HG02852 (cell line): ENCODE data around the gene JCAD.
"Not testable (repeated sequence)": the region's sequence is repeated elsewhere in the genome, so short reads cannot be mapped to it uniquely, and the experiment has no call there.

Experiments used
- ATAC-seq: cut with Tn5 transposase; IDR thresholded peaks from one replicate; pipeline ENCODE4 v1.9.1; 2021; ENCODE audit warnings: mild to moderate bottlenecking, moderate library complexity; ENCODE audit not compliant: unreplicated experiment

JCAD gene

DNA sequence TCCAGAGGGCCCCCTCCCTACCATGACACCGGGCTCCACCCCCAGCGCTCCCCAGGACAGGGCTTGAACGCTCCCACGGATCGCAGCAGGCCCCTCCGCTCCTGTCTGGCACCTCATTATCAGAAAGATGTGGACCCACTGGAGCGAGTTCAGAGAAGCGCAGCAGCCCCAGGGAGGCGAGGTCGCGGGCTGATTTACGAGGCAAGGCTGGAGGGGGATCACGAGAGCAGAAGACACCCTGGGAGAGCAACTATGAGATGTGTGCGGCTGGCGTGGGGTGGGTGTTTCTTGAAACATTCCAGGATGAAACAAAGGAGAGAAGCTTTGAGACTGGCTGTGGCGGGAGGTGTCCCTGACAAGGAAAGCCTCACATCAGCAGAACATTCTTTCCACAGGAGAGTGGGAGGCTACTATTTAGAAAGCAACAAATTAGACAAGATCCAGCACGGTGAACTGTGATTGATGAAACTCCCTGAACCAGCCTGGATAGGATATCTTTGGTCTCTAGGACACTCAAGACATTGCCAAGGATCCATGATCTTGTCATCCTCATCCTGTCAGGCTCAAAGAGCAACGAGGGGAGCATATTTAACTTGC lies 66.0 kb downstream of the JCAD start:
- no peak for ATAC-seq

DNA sequence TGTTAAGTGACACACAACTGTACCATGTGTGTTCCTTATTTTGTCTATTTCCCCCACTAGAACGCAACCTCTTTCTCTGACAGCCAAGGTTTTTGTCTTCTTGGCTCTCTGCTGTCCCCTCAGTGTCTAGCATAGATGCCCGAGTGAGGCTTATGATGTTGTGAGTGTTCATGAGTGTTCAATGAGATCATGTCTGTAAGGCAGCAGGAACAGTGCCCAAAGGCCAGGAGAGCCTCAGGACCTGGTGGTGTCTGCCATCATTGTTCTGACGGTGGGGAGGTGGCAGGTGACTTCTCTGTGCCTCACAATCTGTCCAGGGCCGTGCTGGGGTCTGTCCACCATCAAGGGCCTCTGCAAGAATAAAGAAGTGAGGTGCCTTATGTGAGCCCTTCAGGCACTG lies 66.5 kb downstream of the JCAD start:
- no peak for ATAC-seq

DNA sequence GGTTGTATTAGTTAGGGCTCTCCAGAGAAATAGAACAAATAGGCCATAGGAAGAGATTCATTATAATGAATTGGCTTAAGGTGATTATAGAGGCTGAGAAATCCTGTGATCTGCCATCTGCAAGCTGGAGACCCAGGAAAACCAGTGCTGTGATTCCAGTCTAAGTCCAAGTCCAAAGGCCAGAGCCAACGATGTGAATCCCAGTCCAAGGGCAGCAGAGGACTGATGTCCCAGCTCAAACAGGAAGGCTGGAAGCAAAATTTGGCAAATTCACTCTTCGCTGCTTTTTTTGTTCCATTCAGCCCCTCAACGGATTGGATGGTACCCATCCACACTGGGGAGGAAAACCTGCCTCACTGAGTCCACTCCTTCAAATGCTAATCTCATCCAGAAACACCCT lies 68.0 kb downstream of the JCAD start:
- no peak for ATAC-seq

DNA sequence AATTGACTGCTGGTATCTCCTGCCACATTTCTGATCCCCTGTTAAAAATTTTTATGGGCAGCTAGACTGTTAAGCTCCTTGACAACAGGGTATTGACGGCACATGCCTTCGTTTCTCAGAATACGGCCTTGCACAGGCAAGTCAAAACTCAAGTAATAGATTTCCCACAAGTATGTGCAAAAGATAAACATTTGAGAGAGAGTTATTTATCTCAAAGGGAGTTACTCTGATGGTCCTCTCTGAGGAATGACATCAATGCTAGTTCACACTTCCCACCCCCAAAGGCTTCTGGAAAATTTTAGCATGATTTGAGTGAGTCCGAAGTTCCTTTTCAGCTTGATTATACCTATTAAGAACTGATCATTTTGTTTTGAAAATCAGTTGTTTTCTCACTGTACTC lies 71.9 kb downstream of the JCAD start:
- no peak for ATAC-seq

DNA sequence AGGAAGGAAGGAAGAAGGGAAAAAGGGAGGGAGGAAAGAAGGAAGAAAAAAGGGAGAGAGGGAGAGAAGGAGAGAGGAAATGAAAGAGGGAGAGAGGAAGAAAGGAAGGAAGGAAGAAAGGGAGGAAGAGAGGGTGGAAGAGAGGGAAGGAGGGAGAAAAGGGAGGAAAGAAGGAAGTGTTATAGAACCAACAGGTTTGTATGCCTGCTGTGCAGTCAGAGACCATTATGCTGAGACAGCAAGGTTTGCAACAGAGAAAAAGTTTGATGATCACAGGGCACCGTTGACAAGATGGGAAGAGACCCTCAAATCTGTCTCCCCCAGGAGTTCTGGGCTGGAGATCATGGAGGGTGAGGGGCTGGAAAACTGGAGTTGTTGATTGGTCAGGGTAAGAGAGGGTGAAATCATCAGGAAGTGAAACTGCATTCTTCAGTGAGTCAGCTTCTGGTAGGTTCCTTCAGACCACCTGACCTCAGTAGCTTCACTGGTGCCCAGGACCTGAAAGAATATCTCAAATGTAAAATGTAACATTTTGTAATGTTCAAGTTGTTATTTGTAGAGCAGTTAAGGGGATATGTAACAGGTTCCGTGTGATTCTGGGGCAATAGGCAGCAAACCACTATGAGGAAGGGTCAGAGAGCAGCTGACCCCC lies 76.3 kb downstream of the JCAD start:
- no peak for ATAC-seq

DNA sequence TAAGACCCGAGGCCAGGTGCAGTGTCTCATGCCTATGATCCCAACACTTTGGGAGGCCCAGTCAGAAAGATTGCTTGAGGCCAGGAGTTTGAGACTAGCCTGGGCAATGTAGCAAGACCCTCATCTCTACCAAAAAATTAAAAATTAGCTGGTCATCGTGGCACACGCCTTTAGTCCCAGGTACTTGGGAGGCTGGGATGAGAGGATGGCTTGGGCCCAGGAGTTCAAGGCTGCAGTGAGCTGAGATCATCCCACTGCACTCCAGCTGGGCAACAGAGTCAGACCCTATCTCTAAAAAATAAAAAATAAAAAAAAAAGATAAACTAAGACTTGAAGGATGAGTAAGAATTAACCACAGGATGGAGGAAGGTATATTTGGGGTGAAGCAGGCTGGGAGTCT lies 77.9 kb downstream of the JCAD start:
- no peak for ATAC-seq

DNA sequence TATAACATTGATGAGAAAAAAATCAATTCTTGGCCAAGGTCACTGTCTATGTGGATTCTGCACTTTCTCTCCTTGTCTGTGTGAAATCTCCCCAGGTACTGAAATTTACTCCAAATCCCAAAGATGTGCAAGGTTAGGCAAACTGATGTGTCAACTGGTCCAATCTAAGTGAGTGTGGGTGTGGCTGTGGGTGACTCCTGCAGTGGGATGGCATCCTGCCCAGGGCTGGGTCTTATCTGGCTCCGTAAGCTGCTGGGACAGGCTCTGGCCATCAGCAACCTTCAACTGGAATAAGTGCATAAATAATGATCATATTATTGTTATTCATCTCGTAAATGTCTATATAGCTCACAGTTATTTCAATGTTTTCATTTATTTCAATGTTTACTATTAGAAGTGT lies 79.3 kb downstream of the JCAD start:
- ATAC-seq, result no peak

DNA sequence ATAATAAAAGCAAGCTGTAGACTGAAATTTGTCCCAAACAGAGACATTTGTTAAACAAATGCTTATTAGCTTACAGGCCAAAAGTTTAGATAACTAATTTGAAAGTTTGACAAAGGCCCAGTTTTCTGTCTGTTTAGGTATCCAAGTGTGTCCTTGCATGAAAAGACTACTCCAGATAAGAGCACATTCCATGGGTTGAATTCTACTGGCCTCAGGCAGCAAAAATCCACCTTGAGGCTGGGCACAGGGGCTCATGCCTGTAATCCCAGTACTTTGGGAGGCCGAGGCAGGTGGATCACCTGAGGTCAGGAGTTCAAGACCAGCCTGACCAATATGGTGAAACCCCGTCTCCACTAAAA lies 80.0 kb downstream of the JCAD start:
- not testable (repeated sequence) for ATAC-seq

DNA sequence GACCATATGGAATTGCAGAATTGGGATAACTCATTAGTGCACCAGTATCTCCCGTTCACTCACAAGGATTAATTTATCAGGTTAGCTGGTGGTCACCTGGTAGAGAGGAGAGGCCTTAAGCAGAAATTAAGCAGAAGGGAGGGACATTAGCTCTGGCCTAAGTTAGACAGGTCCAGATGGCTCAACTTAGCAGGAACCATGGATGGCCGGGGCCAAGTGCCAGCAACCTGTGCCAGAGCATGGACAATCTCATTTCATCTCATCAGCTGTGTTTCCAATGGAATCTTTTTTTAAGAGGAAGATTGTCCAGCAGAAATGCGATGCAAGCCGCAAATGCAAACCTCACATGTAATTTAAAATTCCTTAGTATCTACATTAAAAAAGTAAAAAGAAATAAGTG lies 82.2 kb downstream of the JCAD start:
- ATAC-seq, result no peak

DNA sequence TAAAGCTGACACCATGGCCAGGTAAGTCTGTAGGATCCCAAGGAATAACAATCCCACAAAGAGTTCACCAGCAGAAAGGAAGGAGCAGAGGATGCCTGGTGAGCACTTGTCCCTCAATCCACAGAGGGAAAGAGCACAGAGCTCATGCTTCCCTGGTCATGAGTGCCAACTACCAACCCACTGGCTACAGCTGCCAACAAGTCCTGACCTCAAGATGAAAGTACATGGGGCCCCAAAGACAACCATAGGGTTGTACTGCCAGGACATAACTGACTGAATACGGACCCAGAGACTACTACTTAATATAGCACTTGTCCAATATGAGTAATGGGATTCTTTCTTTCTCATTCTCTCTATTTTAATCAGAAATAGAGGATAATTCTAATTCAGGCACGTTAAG lies 83.3 kb downstream of the JCAD start:
- no peak for ATAC-seq

DNA sequence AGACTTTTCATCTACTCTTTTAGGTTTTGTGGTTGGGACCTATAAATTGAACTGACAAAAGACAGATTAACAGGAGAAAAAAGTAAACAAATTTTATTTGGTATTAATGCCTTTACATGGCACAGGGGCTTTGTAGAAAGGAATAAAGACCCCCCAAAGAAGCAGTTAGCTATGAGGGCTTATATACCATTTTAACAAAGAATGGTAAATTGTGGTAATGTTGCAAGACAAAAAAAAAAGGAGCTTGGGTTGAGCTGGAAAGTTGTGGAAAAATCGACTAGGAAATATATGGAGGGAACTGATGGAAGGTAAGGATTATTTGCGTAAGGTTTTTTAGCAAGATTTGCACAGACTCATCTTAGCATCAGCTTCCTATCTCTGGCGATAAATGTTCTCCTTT lies 84.6 kb downstream of the JCAD start:
- no peak for ATAC-seq

DNA sequence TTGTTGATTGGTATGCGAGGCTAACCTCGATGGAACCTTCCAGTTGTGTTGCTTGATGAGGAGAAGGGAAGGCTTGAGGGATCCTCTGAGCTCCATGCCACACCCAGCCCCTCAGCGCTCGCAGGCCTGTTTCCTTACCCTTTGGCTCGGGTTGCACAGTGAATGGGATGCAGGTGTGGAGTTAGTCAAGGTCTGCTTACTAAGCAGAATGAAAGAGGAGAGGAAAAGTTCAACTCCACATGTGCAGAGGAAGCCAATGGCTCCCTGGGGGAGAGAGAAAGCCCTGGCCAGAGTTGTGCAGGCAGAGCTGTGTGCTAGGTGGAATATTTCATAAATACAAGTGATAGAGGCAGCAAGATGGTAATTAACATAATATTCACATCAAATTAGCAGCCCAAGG lies 85.5 kb downstream of the JCAD start:
- no peak for ATAC-seq

DNA sequence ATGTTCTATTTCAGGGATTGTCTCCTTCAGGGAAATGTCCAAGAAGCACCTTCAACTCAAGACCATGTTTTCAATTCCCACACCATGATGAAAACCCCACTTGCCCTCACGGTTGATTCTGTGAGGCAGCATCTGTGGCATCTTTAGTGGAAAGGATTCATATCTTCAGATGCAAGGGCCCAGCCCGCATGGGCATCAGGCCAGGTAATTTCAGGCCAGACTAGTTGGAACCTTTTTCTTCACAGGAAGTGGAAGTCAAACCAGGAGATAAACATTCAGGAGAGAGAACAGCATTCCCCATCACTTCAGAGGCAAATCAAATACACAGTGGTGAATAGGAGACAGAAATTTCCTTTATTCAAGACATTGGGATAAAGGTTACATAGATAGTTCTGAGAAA lies 88.8 kb downstream of the JCAD start:
- ATAC-seq, result no peak

DNA sequence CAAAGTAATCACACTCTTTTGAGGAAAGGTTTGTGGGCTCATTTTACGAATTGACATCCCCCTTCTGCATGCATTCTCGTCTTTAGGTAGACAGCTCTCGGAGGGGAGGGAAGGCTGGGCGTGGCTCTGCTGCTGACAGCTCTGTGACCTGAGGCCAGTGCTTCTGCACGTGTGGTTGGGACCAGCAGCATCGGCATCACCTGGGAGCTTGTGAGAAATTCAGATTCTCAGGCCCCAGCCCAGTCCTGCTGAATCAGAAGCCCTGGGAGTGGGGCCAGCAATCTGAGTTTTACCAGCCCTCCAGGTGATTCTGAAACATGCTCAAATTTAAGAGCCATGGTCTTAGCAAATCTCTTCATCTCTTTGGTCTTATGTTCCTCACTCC lies 89.4 kb downstream of the JCAD start:
- no peak for ATAC-seq

DNA sequence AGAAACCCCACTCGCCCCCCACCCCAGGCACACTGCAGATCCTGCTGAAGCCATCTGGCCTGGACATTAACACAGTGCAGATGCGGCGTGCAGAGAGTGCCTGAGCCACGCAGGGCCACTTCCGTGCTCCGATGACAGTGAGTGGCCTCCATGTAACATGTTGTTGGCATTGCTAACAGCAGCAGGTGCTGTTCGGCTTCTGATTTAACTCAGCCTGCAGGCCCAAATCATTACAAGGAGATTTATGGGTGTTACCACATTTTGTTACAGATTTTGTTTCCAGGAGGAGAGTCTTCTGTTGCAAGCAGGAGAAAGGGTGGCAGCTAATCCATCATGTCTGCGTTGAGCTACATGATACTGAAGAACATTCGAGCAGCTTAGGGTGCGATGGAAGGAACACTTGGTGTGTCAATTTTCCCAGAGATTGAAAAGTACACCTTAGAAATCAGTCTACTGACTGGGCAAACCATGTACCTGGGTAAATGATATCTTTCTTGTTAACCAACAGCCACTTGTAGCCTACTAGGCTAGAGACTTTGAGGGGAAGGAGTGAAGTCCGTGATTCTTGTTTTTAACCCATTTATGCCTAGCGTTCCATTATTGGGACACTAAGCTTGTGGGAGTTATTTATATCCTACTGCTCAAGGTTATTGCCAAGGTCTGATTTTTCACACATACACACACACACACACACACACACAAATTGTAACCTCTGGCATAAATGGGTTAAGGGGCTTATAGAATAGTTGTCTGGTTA lies 90.0 kb downstream of the JCAD start:
- ATAC-seq, result no peak

DNA sequence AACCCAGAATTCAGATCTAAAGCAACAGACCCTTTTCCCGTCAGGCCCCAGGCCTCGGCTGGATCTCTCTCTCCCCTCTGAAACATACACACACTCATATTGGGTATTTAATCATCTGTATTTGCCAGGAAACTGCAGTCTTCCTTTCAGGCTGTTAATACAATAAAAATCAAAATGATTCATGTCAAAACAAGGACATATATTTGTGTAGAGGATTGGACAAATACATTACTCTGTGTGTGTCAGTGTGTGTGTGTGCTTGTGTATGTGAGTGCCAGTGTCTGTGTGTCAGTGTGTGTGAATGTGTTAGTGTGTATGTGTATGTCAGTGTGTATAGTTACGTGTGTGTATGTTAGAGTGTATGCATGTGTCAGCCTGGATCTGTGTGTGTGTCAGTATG lies 90.8 kb downstream of the JCAD start:
- ATAC-seq, result no peak

DNA sequence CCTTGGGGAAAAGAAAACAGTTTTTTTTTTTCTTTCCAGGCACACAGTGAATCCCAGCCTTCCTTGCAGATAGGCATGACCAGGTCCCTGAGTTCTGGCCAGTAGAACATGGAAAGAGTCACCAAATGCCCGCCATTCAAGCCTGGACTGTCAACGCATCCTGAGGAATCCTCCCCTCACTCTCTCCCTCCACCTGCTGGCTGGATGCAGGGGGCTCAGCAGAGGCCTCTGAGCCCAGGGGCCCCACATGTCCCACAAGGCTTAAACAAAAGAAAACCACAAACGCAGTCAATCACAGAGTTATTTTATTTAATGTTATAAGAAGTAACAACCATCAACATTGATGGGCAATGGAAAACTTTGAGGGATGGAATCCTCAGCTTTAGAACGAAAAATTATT lies 93.1 kb downstream of the JCAD start:
- ATAC-seq, result no peak
